GM21786 (cell line): ENCODE results near the gene RANBP3L.
"Not testable (repeated sequence)": the region's sequence is repeated elsewhere in the genome, so short reads cannot be mapped to it uniquely, and the experiment has no call there.

Experiments used
- ATAC-seq: cut with Tn5 transposase; IDR thresholded peaks from one replicate; pipeline ENCODE4 v1.9.1; 2021; ENCODE audit not compliant: unreplicated experiment

The RANBP3L gene

DNA sequence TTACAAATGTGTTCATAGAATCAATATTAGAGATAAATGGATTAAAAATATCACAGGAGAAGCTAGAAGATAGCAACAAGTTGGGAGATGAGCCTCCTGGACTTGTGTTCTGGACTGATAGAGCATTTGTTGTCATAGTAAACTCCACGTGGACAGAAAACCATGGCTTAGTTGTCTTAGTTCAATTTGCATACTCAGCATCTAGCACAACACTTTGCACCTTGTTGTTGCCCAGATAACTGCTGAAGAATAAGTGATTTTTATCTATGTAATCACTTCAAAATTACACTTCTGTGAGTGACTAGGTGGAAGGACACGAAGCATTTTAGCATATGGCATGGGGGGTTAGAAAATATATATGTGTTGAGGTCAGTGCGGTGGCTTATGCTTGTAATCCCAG, 4.0 kb downstream of the RANBP3L start:
- ATAC-seq = no peak

GRCh38 chr5:36285837-36286615, 15.7 kb downstream of the RANBP3L start:
- no peak for ATAC-seq

GRCh38 chr5:36283775-36284174, 17.9 kb downstream of the RANBP3L start:
- not testable (repeated sequence) for ATAC-seq

- ATAC-seq = no peak
These were observed 20.1 kb downstream of the RANBP3L start for GRCh38 chr5:36281626-36282025.

DNA sequence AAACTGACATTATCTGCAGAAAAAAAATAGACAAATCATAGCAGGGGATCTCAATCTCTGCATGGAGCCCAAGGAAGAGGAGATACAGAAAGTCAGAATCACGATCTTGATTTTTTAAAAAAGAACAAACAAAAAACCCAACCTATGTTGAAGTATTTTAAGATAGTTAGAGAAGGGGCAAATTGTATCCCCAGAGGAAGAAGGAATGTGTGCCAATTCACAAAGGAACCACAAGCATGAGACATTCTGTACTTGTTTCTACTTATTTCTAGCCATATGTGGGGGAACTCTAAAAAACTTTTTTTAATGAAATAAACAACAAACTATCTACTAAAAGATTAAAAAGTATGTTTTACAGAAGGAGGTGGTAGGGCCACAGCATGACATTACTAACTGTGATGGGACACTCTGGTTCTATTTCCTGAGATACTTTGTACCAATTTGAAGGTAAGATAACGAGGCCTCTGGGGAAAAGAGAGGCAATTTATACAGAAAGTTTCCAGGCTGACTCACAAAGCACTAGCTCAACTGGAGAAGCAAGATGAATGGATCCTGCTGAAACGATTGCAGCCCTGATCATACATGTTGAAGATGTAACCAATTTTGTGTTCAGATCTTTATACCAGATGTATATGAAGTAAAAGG, 22.5 kb downstream of the RANBP3L start:
- ATAC-seq = no peak

DNA sequence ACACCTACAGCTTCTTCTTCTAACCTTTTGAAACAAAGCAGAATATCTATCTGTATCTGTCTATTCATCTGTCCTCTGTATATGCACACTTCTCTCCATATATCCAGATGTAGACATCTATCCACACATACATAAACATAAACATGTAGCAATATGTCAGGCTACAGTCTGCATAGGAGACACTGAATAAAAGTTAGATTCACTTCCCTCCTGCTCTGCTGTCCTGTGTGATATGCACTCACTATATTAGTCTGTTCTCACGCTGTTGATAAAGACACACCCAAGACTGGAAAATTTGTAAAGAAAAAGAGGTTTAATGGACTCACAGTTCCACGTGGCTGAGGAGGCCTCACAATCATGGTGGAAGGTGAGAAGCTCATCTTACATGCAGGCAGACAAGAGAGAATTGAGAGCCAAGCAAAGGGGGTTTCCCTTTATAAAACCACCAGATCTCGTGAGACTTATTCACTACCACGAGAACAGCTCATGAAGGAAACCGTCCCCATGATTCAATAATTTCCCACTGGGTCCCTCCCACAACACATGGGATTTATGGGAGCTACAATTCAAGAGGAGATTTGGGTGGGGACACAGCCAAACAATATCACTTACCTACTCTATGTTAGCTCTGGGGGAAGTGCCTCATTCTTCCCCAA, 24.1 kb downstream of the RANBP3L start:
- ATAC-seq = no peak

DNA sequence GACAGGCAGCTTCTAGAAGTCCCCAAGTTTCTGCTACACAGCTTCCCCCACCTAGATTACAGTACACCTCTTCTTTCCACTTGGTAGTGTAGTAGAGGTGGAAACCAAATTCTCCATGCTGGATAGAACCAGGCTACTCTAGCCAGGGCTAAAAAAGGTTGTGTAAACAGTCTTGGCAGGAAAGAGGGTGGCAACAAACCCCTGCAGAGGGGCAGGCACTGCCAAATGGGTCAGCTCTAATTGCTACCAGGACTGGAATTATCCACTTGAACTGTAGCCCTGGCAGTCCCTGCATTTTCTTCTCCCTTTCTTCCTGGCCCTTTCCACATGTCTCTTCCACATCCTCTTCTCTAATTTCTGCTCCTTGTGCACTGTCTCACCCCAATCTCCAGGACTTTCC, 24.8 kb downstream of the RANBP3L start:
- ATAC-seq = no peak

DNA sequence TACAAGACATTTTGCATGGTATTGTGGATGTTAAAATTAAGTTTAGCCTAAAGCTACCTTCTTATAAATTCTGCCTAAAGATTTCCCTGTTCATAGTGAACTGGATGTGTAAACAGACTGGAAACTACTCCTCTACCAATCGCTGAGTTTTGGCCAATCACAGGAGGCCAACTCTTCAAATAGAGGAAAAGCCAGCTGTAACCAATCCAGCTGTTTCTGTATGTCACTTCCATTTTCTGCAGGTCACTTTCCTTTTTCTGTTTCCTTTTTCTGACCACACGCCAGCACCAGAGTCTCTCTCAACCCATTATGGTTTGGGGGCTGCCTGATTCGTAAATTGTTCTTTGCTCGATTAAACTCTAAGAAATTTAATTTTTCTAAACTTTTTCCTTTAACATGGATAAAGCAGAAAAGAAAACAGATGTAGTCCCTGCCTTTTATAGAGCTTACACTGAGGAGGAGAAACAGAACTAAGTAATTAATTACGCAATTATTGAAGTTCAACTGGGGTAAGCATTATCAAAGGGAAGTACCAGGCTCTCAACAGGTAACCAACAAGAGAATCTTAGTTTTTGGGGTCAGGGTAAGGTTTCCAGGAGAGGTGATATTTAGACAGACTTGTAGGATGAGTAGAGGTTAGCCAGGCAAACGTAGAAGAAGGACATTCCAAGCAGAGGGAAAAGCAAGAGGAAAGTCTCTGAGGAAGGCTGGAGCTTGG, 27.7 kb downstream of the RANBP3L start:
- ATAC-seq = no peak

DNA sequence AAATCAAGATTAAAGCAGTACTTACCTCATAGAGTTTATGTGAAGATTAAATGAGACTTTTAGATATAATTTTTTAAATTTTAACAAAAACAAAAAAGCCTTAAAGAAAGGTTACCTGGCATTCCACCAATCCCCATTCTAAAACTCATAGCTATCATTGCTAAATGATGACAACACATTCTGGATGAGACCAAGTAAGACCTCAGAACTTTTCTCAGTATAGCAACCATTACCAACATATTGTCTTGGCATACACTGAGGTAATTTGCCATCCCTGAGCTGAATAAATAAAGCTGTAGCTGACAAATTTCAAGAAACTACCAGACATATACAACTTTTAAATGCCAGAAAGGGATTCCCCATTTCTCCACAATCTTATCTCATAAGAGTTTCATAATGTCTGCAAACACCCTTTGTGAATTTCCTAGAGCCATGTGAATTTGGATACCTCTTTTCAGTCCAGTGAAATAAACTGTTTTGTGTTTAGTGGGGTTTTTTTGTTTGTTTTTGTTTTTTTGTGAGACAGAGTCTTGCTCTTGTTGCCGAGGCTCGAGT, 29.5 kb downstream of the RANBP3L start:
- ATAC-seq = no peak

DNA sequence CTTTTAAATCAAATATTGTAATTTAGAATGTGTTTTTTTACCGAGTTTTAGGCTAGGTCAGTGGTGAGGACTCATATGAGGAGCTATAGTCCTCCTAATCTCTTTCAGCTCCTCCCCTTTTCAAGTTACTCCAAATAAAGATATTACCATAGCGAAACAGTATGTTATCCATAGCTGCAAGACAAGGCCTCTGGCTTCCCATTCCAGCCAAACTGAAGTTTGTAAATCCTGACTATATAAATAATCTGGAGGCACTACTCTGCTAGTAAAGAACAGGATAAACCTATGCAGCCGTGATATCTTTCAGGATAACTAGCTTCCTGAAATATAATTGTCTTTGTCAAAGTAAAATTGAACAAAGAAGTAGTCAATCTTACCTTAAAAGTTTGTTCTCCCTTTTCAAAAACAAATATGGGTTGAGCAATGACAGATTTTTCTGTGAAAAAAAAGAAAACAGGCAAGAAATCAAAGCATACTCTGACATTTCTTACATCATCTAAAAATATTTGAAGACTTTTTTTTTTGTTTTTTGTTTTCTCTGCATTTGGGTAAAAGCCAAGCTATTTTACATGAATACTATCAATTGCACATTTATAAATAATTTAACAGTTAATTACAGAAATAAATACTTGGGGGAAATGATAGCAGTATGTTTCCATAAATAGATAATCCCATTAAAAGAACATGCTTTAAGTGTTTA, 30.7 kb downstream of the RANBP3L start:
- no peak for ATAC-seq

DNA sequence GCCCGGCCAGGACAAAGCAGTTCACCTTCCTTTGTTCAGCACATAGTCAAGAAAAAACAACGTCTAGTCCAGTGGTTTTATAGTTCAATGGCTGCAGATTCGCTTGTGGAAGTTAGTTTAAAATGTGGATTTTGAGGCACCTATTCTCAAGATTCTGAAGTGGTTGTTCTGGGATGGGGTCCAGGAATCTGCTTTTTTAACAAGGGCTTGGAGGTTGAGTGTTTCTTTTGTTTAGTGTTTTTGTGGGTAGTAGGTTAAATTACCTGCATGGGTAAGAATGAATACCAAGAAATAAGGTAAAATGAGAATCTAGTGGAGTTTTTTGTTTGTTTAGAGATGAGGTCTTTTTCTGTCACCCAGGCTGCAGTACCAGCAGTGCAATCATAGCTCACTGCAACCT, 31.5 kb downstream of the RANBP3L start:
- ATAC-seq = no peak

DNA sequence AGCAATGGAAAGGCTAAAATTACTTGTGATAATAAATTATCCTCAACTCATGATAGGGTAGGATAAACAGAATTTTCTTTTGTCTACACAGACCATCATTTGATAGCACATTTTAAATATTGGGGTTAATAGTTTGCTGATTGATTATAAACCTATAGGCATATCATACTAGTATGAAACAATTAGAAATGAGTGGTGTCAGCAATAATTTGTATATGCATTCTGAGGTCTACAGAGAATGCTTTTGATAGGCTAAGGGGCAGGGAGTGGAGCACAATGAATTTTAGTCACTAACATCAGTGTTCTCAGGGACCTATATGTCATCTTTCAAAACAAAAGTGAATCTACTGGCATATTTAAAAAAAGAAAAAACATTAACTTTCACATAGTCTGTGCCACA, 32.2 kb downstream of the RANBP3L start:
- ATAC-seq = no peak

GRCh38 chr5:36267905-36268304, 33.8 kb downstream of the RANBP3L start:
- no peak for ATAC-seq

DNA sequence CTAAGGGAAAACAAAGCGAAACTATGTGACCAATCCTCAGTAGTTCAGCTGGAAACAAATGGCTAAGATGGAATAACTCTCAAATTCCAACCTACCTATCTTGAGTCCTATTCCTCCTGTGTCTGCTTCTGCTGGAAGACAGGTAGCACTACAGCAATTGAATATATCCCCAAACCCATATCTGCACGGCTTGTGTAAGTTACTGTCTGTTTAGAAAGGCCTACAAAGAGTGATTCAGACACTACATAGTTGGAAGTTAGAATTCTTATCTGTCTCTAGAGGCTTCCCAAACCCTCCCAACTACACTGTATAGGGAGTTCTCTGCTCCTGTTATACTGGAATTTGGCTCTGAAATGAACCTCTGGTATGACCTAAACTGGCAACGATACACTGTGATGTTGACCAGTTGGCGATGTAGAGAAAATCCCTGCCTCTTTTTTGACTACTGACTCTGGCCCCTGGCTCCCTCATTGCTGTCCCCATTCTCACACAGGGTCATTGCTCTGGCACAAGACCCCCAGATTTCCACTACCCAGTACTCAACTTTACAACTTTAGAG, 37.4 kb downstream of the RANBP3L start:
- ATAC-seq = no peak

DNA sequence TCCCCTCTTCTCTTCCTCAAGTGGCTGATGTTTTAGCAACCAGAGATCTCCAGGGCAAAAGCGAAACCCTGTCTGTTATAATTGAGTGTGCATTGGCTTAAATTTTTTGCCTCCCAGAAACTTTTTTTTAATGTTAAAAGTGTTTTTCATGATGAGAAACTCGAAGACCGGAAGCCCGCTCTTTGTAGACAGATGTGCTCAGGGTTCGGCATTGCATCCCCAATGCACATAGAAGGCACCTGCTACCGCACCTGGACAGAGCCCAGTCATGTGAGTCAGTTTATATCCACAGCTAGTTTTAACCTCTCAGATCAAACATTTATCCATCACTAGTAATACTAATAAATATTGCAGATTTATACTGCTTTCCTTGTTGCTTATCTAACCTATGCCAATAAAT, 40.5 kb downstream of the RANBP3L start:
- no peak for ATAC-seq

- no peak for ATAC-seq
These were observed 48.1 kb downstream of the RANBP3L start for GRCh38 chr5:36253575-36253974.

DNA sequence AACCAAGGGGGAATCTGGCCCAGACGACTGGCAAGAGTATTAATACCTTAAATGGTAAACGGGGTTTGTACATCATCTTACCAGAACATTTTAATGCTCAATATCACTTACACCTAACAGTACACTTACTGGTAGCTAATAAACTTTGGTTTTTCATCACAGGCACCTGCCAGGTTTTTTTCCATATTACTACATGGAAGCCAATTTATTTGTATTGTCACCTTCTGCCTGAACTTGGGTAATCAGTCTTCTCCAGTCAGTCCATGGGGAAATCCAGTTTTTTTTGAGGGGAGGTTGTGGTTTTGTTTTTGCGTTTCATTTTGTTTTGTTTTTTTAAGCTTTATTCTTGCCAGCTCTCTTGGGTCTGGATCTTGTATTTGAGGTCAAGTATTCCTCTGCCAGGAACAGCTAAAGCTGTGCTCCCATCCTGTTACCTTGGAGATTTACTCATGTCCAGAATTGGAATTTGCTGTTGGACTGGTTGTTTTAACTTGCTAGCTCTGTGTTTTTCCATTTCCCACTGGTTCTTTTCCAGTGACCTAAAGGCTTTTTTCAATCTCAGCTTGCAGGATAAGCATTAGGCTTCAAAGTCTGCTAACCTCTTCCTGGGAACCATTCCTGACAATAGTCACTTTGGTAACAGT, 48.9 kb downstream of the RANBP3L start:
- ATAC-seq = no peak

GRCh38 chr5:36251218-36251617, 50.5 kb downstream of the RANBP3L start:
- no peak for ATAC-seq

- no peak for ATAC-seq
These were observed 51.3 kb downstream of the RANBP3L start for GRCh38 chr5:36250427-36250826.
